ENCODE measurements around the gene SH3RF1. TPM values are rescaled to one million over a fixed set of nuclear protein-coding genes. Genes with fewer than 3 reads are reported as not detected.

The SH3RF1 gene
- total RNA-seq, 1 donor = 57.8 TPM

GRCh38 chr4:169266661-169267060, 4.1 kb downstream of the SH3RF1 start:
- no peak for TF ChIP-seq CTCF (IDR thresholded peaks at IDR 0.05; ENCODE audit: insufficient read depth, low read length)
- H3K4me3 ChIP-seq (ENCODE audit: low read depth, low read length) = peak overlapping the region; percentile 58
- no peak for DNase-seq (ENCODE audit: low read depth)

DNA sequence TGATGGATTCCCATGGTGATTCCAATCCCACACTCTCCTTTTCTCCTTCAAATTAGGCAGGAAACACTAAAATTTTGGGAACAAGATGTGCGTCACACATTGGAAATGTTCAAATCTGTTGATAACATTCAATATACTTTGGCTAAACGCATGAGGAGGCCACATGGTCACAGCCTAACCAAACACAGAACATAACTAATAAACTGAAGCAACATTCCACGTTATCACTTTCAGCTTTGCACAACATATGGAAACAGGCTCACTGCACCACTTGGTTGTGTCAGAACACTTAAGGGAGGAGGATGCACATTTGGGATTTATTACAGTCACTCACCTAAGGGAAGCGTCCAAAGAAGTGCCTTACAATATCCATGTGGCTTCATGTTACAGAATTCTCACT, 4.7 kb downstream of the SH3RF1 start:
- no peak for DNase-seq (ENCODE audit: low read depth)
- no peak for TF ChIP-seq CTCF (IDR thresholded peaks at IDR 0.05; ENCODE audit: insufficient read depth, low read length)
- H3K4me3 ChIP-seq (ENCODE audit: low read depth, low read length) = peak overlapping the region; percentile 58

DNA sequence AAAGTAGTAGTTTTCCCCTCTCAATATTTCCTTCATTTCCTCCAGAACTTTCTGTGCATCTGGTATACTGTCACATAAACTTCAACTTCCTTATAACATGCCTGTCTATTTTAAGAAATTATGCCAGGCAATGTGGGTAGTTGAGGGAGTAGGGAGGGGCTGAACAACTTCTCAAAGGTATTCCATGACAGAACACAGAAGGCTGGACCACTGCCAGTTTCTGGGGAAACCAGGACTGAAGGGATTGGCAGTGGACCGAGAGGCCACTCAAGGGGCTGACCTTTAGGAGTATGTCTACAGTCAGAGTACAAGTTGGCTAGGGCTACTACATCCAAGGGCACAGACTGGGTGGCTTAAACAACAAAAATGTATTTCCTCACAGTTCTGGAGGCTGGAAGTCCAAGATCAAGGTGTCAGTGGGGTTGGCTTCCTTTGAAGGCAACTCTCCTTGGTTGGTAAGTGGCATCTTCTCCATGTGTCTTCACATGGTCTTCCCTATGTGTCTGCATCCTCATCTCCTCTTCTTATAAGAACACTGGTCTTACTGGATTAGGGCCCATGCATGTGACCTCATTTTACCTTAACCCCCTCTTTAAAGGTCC, 6.9 kb downstream of the SH3RF1 start:
- no peak for DNase-seq (ENCODE audit: low read depth)
- no peak for TF ChIP-seq CTCF (IDR thresholded peaks at IDR 0.05; ENCODE audit: insufficient read depth, low read length)
- no peak overlapping the region for H3K4me3 ChIP-seq (ENCODE audit: low read depth, low read length)

- DNase-seq (ENCODE audit: low read depth) = no peak
- peak overlapping the region; percentile 15 for H3K4me3 ChIP-seq (ENCODE audit: low read depth, low read length)
- no peak for TF ChIP-seq CTCF (IDR thresholded peaks at IDR 0.05; ENCODE audit: insufficient read depth, low read length)
Measured at GRCh38 chr4:169260217-169260866, 10.4 kb downstream of the SH3RF1 start.

- H3K4me3 ChIP-seq (ENCODE audit: low read depth, low read length) = no peak overlapping the region
- TF ChIP-seq CTCF (IDR thresholded peaks at IDR 0.05; ENCODE audit: insufficient read depth, low read length) = no peak
- DNase-seq (ENCODE audit: low read depth) = no peak
Measured at GRCh38 chr4:169259271-169259670, 11.5 kb downstream of the SH3RF1 start.

DNA sequence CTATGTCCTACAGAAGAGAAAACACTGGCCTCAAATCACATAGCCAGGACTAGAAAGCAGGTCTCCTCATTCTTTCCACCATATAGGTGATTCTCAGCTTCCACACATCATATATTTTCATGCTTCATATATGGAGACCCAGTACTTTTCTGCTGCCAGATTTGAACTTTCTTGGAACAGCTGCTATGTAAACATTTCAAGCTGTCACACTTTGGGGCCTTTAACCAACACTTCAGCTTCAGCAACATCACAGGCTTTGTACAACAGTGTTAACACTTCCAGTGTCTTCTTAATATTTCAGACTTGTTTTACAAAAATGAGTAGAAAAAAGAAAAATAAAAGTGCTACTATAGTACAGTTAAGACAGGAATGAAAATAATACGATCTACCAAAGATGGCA, 12.6 kb downstream of the SH3RF1 start:
- no peak for TF ChIP-seq CTCF (IDR thresholded peaks at IDR 0.05; ENCODE audit: insufficient read depth, low read length)
- H3K4me3 ChIP-seq (ENCODE audit: low read depth, low read length) = no peak overlapping the region
- no peak for DNase-seq (ENCODE audit: low read depth)
